Measurements from ENCODE around the gene NRXN3.

- TF ChIP-seq CTCF (IDR thresholded peaks at IDR 0.05) (no peak), POLR2A (IDR thresholded peaks at IDR 0.05) (no peak), EP300 (IDR thresholded peaks at IDR 0.05; ENCODE audit: low read depth) (no peak)
These were observed 1237.4 kb downstream of the NRXN3 start for GRCh38 chr14:79407572-79407971.
